Stimulated activated naive CD8-positive, alpha-beta T cell treated with anti-CD3 and anti-CD28 coated beads, Interleukin-15, Interleukin-2, amounts not matched to agents 100 U/mL and 50 U/mL, for 24 hours (primary cell): ENCODE measurements around the gene VIPR2.

Experiments
- ATAC-seq: fragments of 150-1000 bp; cut with Tn5 transposase; one replicate; pipeline ENCODE4 v1.10.0; 2021
- DNase-seq: peaks from one replicate; pipeline ENCODE4 v3.0.0; 2021

The VIPR2 gene

GRCh38 chr7:159119026-159119741 lies 25.5 kb downstream of the VIPR2 start:
- DNase-seq (no peak), ATAC-seq (no peak)

GRCh38 chr7:159118623-159119022 lies 26.0 kb downstream of the VIPR2 start:
- no peak for ATAC-seq
- no peak for DNase-seq

GRCh38 chr7:159118197-159118595 lies 26.5 kb downstream of the VIPR2 start:
- DNase-seq: no peak
- no peak for ATAC-seq

- DNase-seq (no peak), ATAC-seq (no peak)
Measured at GRCh38 chr7:159117366-159118196, 27.1 kb downstream of the VIPR2 start.

GRCh38 chr7:159116581-159117339 lies 27.9 kb downstream of the VIPR2 start:
- DNase-seq (no peak), ATAC-seq (no peak)

GRCh38 chr7:159115601-159116501 lies 28.8 kb downstream of the VIPR2 start:
- no peak for DNase-seq
- ATAC-seq: no peak

- DNase-seq (no peak), ATAC-seq (no peak)
Measured at GRCh38 chr7:159114981-159115380, 29.7 kb downstream of the VIPR2 start.

GRCh38 chr7:159114096-159114495 lies 30.6 kb downstream of the VIPR2 start:
- ATAC-seq (no peak), DNase-seq (no peak)

GRCh38 chr7:159113056-159113455 lies 31.6 kb downstream of the VIPR2 start:
- DNase-seq: no peak
- ATAC-seq: no peak

- ATAC-seq (no peak), DNase-seq (no peak)
Measured at GRCh38 chr7:159112136-159113011, 32.3 kb downstream of the VIPR2 start.

GRCh38 chr7:159109653-159110035 lies 35.0 kb downstream of the VIPR2 start:
- no peak for ATAC-seq
- DNase-seq: no peak

- ATAC-seq: no peak
- DNase-seq: no peak
Measured at GRCh38 chr7:159108941-159109652, 35.6 kb downstream of the VIPR2 start.

- no peak for ATAC-seq
- DNase-seq: no peak
Measured at GRCh38 chr7:159108491-159108890, 36.2 kb downstream of the VIPR2 start.

GRCh38 chr7:159107161-159107892 lies 37.3 kb downstream of the VIPR2 start:
- ATAC-seq: no peak
- DNase-seq: no peak

- DNase-seq: no peak
- no peak for ATAC-seq
Measured at GRCh38 chr7:159105832-159106811, 38.5 kb downstream of the VIPR2 start.

GRCh38 chr7:159105066-159105780 lies 39.4 kb downstream of the VIPR2 start:
- no peak for ATAC-seq
- no peak for DNase-seq

GRCh38 chr7:159104188-159104920 lies 40.3 kb downstream of the VIPR2 start:
- no peak for DNase-seq
- no peak for ATAC-seq
